ENCODE measurements around the gene CIRBP.

Gene CIRBP

DNA sequence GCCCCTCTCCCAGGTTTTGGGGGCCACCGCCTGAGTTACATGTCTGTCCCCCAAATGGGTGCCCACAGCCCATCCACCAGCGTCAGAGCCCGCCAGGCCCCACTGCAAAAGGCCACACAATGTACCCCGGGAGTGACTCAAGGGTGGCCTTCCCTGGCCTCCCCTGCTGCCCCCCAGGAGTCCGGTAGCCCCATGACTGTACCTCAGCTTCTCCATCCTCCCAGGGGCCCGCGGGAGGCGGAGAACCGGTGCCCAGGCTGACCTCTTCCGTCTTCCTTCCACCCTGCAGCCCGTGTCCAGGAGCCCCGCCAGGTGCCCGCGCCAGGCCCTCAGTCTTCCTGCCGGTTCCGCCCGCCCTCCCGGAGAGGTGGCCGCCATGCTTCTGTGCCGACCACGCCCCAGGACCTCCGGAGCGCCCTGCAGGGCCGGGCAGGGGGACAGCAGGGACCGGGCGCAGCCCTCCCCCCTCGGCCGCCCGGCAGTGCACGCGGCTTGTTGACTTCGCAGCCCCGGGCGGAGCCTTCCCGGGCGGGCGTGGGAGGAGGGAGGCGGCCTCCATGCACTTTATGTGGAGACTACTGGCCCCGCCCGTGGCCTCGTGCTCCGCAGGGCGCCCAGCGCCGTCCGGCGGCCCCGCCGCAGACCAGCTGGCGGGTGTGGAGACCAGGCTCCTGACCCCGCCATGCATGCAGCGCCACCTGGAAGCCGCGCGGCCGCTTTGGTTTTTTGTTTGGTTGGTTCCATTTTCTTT is 41.7 kb upstream of the CIRBP start:
- Mint-ChIP-seq H3K4me3 (no peak overlapping the region), H3K4me1 (ENCODE audit: low read depth) (no peaks in the 10 kb centered on the region), H3K36me3 (ENCODE audit: low read depth) (no peaks in the 10 kb centered on the region), H3K27ac (no peak overlapping the region), H3K9me3 (no peaks in the 10 kb centered on the region), H3K27me3 (ENCODE audit: low read depth) (no peaks in the 10 kb centered on the region)

DNA sequence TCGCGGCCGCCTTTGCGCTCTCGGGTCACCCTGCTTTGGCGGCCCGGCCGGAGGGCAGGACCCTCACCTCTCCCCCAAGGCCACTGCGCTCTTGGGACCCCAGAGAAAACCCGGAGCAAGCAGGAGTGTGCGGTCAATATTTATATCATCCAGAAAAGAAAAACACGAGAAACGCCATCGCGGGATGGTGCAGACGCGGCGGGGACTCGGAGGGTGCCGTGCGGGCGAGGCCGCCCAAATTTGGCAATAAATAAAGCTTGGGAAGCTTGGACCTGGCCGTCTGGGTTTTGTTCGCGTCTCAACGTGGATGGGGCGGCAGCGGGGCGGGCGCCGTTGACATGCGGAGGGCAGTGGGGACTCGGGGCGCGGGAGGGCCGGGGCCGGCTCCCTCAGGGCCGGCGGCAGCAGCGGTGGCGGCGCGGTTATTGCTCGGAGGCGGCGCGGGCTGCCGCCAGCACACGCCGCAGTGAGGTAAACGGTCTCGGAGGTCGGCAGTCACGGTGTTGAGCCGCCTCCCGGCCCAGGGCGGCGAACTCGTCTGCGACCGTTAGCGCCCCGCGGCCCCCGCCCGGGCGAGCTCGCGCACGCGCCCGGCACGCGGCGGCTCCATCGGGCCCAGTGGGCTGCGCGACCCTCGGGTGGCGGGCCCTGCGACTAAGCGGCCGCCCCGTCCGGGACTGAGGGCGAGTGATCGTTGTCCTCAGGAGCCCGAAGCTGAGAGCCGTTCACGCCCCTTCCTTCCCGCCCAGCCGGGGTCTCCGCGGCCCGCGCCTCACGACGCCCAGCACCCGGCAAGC is 40.8 kb upstream of the CIRBP start:
- Mint-ChIP-seq H3K4me1 (ENCODE audit: low read depth) (no peaks in the 10 kb centered on the region), H3K27me3 (ENCODE audit: low read depth) (no peaks in the 10 kb centered on the region), H3K9me3 (no peaks in the 10 kb centered on the region), H3K27ac (no peak overlapping the region), H3K4me3 (no peak overlapping the region), H3K36me3 (ENCODE audit: low read depth) (no peaks in the 10 kb centered on the region)

DNA sequence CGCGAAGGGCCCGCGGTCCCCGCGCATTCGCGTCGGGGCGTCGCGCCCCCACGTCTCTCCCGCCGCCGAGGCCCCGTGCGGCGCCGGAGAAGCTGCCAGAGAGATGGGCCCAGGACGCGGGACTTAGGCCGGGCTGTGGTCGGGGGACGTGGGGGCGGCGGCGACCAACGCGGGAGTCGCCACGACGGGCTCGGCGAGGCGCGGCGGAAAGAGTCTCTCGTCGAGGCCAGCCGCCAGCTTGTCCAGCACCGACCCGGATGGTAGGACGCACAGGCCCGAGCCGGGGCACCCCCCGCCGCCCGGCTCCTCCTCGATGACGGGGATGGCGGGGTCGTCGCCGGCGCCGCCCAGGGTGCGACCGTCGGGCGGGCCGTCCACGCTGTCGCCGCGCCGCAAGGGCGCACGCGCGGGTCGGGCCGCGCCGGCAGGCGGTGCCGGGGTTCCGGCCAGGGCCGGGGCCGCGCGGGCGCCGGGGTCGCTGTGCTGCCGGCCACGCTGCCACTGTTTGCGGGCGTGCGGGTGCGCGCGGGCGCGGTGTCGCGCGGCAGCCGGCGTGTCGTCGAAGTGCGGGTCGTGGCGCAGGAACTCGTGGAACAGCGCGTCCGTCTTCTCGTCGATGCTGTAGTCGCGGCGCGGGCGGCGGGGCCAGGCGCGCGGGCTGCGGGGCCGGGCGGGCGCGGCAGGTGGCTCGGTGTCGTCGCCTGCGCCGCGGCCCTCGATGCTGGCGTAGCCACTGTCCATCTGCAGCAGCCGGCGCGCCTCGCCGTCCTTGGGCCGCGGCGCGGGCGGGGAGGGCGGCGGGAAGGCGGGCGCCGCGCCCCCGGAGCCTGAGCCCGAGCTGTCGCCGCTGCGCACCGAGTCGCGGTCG is 39.8 kb upstream of the CIRBP start:
- H3K27me3 Mint-ChIP-seq (ENCODE audit: low read depth) = no peaks in the 10 kb centered on the region
- H3K4me3 Mint-ChIP-seq = no peak overlapping the region
- H3K27ac Mint-ChIP-seq = no peak overlapping the region
- no peaks in the 10 kb centered on the region for H3K36me3 Mint-ChIP-seq (ENCODE audit: low read depth)
- H3K9me3 Mint-ChIP-seq = no peaks in the 10 kb centered on the region
- H3K4me1 Mint-ChIP-seq (ENCODE audit: low read depth) = no peaks in the 10 kb centered on the region

DNA sequence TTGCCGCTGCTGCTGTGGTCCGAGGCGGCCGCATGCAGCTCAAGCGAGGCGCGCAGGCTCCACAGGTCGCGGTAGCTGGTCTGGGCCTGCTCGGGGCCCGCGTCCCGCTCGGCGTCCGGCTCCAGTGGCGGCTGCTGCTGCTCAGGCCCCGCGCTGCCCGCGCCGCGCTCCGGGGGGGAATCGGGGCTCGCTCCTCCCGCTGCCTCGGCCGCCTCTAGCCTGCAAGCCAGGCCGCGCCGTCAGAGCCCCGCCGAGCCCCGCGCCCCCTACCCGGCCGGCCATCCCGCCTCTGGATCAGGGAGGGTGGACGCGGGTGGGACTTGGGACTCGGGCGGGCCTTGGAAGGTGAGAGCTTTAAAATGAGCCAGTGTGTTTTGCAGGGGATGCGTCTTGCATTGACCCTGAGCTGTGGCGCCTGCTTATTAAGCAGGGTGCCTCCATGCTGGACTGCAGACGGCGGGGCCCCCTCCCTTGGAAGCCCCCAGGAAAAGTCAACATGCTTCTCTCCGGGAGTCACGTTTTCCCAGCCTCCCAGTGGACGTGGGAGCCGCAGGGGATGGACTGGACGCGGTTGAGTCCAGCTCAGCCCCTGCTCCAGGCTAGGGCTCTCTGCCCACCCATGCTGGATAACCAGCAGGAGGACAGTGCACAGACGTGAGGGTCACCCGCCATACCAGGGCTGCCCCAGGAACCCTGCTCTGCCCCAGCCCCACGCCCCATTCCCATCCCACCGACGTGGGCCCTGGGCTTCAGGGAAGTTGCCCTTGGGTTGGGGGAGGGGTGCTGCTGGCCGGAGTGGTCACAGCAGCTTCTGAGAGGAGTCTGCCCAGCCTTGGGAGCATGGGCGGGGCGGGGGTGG is 39.0 kb upstream of the CIRBP start:
- H3K27me3 Mint-ChIP-seq (ENCODE audit: low read depth) = no peaks in the 10 kb centered on the region
- H3K27ac Mint-ChIP-seq = no peak overlapping the region
- H3K4me3 Mint-ChIP-seq = no peak overlapping the region
- no peaks in the 10 kb centered on the region for H3K36me3 Mint-ChIP-seq (ENCODE audit: low read depth)
- H3K4me1 Mint-ChIP-seq (ENCODE audit: low read depth) = no peaks in the 10 kb centered on the region
- H3K9me3 Mint-ChIP-seq = no peaks in the 10 kb centered on the region

DNA sequence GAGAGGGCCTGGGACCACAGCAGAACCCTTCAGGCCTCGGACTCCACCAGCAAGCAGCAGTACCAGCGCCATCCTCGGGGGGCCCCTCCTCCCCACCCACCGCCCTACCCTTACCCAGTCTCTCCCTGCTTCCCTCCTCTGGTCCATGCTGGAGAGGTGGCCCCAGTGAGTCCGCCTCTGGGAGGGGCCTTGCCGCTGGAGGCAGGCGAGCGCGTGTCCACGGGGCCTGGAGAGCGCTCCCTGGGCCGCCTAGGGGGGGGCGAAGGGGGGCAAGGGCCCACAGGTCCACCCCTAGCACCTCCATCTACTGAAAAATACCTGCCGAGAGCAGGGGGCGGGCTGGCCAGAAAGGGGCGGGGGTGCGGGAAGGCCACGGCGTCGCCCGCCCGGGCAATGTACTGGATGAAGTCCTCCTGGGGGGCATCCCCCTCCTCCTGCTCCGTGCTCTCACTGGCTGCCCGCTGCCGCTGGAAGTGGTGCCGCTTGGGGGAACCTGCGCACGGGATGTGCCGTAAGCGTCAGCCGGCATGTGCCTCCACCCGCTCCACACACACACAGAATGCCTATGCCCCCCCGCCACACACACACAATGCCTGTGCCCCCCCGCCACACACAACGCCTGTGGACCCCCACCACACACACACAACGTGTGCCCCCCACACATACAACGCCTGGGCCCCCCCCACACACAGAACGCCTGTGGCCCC is 38.2 kb upstream of the CIRBP start:
- Mint-ChIP-seq H3K4me3 (no peak overlapping the region), H3K9me3 (no peaks in the 10 kb centered on the region), H3K36me3 (ENCODE audit: low read depth) (no peaks in the 10 kb centered on the region), H3K27ac (no peak overlapping the region), H3K27me3 (ENCODE audit: low read depth) (no peaks in the 10 kb centered on the region), H3K4me1 (ENCODE audit: low read depth) (no peaks in the 10 kb centered on the region)

DNA sequence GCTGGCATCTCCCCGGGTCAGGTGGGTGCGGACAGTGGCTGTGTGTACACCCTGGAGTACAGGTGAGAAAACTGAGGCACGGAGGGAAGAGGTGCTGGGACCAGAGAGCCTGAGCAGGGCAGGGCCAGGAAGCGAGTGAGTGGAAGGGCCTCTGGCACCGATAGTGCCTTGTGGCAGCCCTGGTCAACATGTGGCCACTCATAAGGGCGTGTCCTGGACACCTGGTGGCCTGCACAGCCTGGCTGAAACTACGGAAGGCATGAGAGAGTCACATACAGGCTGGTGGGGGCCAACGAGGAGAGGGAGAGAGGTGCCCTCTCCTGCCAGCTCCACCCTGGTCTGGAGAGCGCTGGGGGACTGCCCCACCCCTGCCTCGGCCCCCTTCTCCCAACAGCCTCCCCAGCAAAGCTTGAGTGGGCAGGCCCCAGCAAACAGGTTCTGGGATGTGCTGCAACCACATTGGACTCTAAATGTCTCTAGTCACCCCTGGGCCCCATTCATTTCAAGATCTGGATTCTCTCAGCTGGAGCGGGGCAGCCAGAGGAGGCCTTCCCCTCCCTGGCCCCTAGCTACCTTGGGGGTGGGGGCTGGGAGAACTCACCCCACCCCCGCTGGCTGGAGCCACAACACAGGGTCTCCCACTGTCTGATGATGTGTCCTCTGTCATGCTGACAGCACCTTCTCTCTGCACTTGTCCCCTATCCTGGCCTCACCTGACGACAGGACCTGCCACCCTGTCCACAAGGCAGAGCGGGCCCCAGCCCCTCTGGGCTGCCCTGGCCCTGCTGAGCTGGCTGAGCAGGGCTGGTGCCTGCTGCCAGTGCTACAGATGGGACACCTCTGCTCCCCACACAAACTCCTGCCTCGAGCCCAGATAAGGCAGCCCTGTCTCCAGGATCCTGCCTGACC is 37.1 kb upstream of the CIRBP start:
- no peak overlapping the region for H3K27ac Mint-ChIP-seq
- H3K4me3 Mint-ChIP-seq = no peak overlapping the region

DNA sequence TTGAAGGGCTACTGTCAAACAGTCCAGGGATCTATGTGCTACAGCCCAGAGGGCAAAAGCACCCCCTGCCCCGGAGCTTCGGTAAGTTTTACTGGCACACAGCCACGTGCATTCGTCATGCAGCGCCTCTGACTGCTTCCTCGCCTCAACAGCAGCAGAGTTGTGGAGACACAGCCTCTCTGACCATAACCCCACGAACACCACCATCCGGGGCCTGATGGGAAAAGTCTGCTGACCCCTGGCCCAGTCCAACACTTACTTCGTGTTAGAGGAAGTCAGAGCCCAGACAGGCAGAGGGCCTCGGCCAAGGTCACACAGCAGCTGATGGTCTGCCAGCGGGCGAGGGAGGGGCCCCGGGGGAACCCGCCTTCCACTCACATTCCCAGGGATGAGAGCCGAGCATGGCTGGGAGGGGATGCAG is 36.5 kb upstream of the CIRBP start:
- Mint-ChIP-seq H3K4me3 (no peak overlapping the region), H3K9me3 (no peaks in the 10 kb centered on the region), H3K27me3 (ENCODE audit: low read depth) (no peaks in the 10 kb centered on the region), H3K36me3 (ENCODE audit: low read depth) (no peaks in the 10 kb centered on the region), H3K4me1 (ENCODE audit: low read depth) (no peaks in the 10 kb centered on the region), H3K27ac (no peak overlapping the region)

More for the DNA sequence above, 37.1 kb upstream of the CIRBP start:
- no peaks in the 10 kb centered on the region for H3K4me1 Mint-ChIP-seq (ENCODE audit: low read depth)
- H3K36me3 Mint-ChIP-seq (ENCODE audit: low read depth) = no peaks in the 10 kb centered on the region
- H3K27me3 Mint-ChIP-seq (ENCODE audit: low read depth) = no peaks in the 10 kb centered on the region
- no peaks in the 10 kb centered on the region for H3K9me3 Mint-ChIP-seq

DNA sequence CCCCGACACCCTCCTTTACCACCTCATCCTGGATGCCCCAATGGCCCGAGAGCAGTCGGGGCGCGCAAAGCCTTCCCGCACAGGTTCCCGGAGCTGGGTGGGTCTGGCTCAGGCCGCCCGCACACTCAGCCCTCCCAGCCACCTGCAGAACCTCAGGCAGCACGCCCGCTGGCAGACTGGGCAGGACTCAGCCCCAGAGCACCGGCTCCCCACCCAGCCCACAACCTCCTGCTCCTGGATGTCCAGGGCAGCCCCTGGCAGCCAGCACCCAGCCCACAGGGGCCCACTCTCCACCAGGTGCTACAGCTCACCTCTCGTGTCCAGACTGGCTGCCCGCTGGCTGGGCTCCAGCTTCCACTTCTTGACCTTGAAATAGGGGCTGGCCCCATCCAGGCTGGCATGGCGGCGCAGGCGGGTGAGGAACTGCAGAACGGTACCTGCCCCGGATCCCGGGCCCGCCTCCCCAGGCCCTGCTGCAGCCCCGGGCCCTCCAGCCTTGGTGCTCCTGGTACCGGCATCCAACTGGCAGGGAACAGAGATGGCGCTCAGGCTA is 35.9 kb upstream of the CIRBP start:
- Mint-ChIP-seq H3K9me3 (no peaks in the 10 kb centered on the region), H3K4me3 (no peak overlapping the region), H3K36me3 (ENCODE audit: low read depth) (no peaks in the 10 kb centered on the region), H3K27me3 (ENCODE audit: low read depth) (peaks cover 1% of the 10 kb centered on the region), H3K4me1 (ENCODE audit: low read depth) (no peaks in the 10 kb centered on the region), H3K27ac (no peak overlapping the region)

DNA sequence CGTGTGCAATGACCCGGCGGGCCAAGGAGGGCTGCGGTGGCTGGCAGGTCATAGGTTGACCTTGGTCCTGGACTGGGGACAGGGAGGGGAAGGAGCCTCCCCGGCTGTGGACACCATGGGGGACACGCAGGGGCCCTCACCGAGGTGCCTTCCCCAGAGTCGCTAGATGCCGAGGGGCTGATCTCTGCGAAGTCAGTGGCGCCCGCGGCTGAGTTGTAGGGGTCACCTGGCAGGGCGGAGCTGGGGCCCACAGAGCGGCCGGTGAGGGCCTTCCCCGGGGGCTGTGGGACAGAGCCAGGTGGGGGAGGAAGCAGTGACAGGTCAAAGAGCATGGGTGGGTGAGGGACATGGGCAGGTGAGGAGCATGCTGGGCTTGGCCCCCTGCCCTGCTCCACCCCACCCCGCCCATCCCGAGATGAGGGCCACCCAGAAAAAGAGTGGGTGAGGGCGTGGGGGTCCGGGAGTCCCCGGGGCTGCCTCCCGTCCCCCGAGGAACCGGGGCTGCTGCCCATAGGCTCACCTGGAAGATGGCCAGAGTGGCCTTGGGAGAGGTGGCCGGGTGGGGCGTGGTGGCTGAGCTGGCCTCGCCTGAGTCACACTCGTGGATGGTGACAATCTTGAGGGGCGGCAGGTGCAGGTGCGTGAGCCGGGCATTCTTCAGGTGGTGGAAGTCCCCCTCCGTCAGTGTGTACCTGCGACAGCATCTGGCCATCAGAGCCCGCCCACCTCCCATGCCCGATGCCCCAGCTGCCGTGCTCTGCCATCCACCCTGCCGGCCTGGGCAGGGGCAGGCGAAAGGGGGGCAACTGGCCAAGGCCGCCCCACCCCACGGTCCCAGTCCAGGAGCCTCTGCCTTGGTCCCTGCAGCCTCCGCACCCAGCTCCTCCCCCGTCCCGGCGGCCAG is 34.8 kb upstream of the CIRBP start:
- Mint-ChIP-seq H3K36me3 (ENCODE audit: low read depth) (no peaks in the 10 kb centered on the region), H3K9me3 (no peaks in the 10 kb centered on the region), H3K4me1 (ENCODE audit: low read depth) (peaks cover 7% of the 10 kb centered on the region), H3K27me3 (ENCODE audit: low read depth) (peaks cover 12% of the 10 kb centered on the region), H3K27ac (no peak overlapping the region), H3K4me3 (no peak overlapping the region)

DNA sequence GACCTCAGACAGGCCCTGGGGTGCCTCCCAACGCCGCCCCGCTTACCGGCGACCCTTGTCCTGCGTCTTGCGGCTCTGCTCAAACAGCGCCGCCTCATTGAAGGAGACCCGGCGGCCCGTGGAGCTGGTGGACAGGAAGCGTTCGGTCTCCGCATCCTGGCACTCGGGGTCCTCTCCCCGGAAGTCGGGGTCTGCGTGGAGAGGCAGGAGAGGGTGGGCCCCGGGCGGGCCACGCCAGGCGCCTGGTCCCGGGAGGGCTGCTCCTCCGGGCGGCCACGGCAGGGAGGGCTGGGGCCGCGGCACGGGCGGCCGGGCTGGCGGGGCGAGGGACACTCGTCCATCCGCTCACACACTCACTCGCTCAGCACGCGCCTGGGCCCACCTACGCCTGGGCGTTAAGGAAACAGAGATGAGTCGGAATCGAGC is 34.2 kb upstream of the CIRBP start:
- H3K27ac Mint-ChIP-seq = no peak overlapping the region
- no peak overlapping the region for H3K4me3 Mint-ChIP-seq
- no peaks in the 10 kb centered on the region for H3K36me3 Mint-ChIP-seq (ENCODE audit: low read depth)

DNA sequence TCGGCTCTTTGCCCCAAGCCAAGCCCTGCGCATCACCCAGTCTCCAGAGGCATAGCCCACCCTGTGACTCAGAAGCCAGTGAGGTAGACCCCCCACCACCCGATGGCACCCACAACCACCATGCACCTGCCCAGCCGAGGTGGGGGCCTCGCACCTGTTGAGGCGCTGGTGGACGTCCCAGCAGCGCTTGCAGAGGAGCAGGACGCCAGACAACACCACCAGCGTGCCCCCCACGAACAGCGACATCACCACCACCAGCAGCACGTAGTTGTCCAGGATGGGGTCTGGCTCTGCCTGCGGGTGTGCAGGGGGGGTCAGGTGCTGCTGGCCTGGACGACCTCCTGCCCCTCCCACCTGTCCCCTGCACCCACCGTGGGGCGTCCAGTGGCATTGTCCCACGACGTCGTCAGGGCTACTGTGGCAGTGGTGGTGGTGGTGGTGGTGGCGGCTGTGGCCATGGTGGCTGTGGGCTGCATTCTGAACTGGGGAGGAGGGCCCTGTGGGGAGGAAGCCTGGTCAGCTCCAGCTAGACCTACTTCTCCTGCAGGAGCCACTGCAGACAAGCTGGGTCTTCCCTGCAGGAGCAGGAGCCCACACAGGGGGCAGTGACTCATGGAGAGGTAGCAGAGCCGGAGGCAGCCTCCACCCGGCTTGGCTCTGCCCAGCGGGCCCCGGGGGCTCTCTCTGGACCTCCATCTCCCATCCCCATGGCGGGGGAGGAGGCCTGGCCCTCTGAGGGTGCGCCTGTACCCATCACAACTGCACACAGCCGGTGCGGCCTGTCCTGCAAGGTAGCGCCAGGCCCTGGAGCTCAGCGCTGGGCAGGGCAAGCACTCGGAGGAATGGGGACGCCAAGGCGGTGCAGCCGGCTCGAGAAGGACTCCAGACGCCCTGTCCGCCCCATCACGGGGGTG is 33.2 kb upstream of the CIRBP start:
- Mint-ChIP-seq H3K27ac (no peak overlapping the region), H3K27me3 (ENCODE audit: low read depth) (peaks cover 17% of the 10 kb centered on the region), H3K4me3 (no peak overlapping the region), H3K4me1 (ENCODE audit: low read depth) (peaks cover 10% of the 10 kb centered on the region), H3K9me3 (no peaks in the 10 kb centered on the region), H3K36me3 (ENCODE audit: low read depth) (no peaks in the 10 kb centered on the region)

More for the DNA sequence above, 34.2 kb upstream of the CIRBP start:
- H3K9me3 Mint-ChIP-seq = no peaks in the 10 kb centered on the region
- H3K4me1 Mint-ChIP-seq (ENCODE audit: low read depth) = peaks cover 9% of the 10 kb centered on the region
- H3K27me3 Mint-ChIP-seq (ENCODE audit: low read depth) = peaks cover 17% of the 10 kb centered on the region
